CD8-positive, alpha-beta memory T cell (primary cell): ENCODE results near the gene THOC7. TPM values are rescaled to one million over a fixed set of nuclear protein-coding genes. Genes with fewer than 3 reads are reported as not detected.

Experiments used
- CTCF ChIA-PET: fragments of 350-600 bp; sonication (Branson Sonifier 250); formaldehyde crosslinking; loops from one replicate; lab custom pipeline; 2021; ENCODE audit warnings: antibody characterized with exemption; lab: Charles Lee
- POLR2A ChIA-PET: fragments of 350-600 bp; sonication (Branson Sonifier 250); formaldehyde crosslinking; loops from one replicate; lab custom pipeline; 2021; ENCODE audit warnings: antibody characterized with exemption; lab: Charles Lee
- DNase-seq, 5 donors: peaks; one replicate each; pipeline versions ENCODE4 v3.0.0 to v3.0.0-alpha.2; 2020 to 2022; ENCODE audit warnings: mixed read lengths in 1 of 5
- H3K27ac ChIP-seq: one replicate; pipeline ENCODE4 v1.7.0; 2013; ENCODE audit warnings: low read depth, mild to moderate bottlenecking, low read length, moderate library complexity
- H3K27me3 ChIP-seq: 2 replicates; pipeline ENCODE4 v1.7.0; 2013; ENCODE audit warnings: low read length, mild to moderate bottlenecking; ENCODE audit not compliant: insufficient read depth, poor library complexity, severe bottlenecking
- H3K36me3 ChIP-seq: 2 replicates; pipeline ENCODE4 v1.7.0; 2013; ENCODE audit warnings: mild to moderate bottlenecking, low read length, moderate library complexity; ENCODE audit not compliant: insufficient read depth
- H3K4me1 ChIP-seq: 2 replicates; pipeline ENCODE4 v1.7.0; 2013; ENCODE audit warnings: mild to moderate bottlenecking, low read length, moderate library complexity; ENCODE audit not compliant: insufficient read depth
- H3K4me3 ChIP-seq: 2 replicates; pipeline ENCODE4 v1.7.0; 2013; ENCODE audit warnings: mild to moderate bottlenecking, low read length
- H3K9me3 ChIP-seq: 2 replicates; pipeline ENCODE4 v1.7.0; 2013; ENCODE audit warnings: mild to moderate bottlenecking, low read length
- H3K27ac Mint-ChIP-seq, 8 donors: one replicate each; pipeline ENCODE4 v1.8.0; 2020 to 2021; ENCODE audit warnings: mixed read lengths in 8 of 8, mild to moderate bottlenecking in 6 of 8, inconsistent platforms in 3 of 8, moderate library complexity in 3 of 8
- H3K27me3 Mint-ChIP-seq, 2 donors: one replicate each; pipeline ENCODE4 v1.8.0; 2020 to 2021; ENCODE audit warnings: mixed read lengths in 2 of 2, mild to moderate bottlenecking in 1 of 2, moderate library complexity in 1 of 2
- H3K36me3 Mint-ChIP-seq, 3 donors: one replicate each; pipeline ENCODE4 v1.8.0; 2020 to 2021; ENCODE audit warnings: mixed read lengths in 3 of 3, inconsistent platforms in 1 of 3, mild to moderate bottlenecking in 1 of 3
- H3K4me1 Mint-ChIP-seq, 3 donors: one replicate each; pipeline ENCODE4 v1.8.0; 2020 to 2021; ENCODE audit warnings: mixed read lengths in 3 of 3, inconsistent platforms in 1 of 3, mild to moderate bottlenecking in 1 of 3
- H3K4me3 Mint-ChIP-seq, 7 donors: one replicate each; pipeline ENCODE4 v1.8.0; 2020 to 2021; ENCODE audit warnings: mixed read lengths in 7 of 7, mild to moderate bottlenecking in 6 of 7, moderate library complexity in 4 of 7, inconsistent platforms in 2 of 7
- H3K9me3 Mint-ChIP-seq, 5 donors: one replicate each; pipeline ENCODE4 v1.8.0; 2020 to 2022; ENCODE audit warnings: mixed read lengths in 5 of 5, mild to moderate bottlenecking in 3 of 5, moderate library complexity in 2 of 5, inconsistent platforms in 1 of 5
- polyA plus RNA-seq: library from polyadenylated mRNA; unstranded; fragments of 300-500 nt; fragmentation: Illumina TruSeq; gene quantifications from one replicate; pipeline ENCODE4 v1.2.3, GENCODE V29; 2021
- total RNA-seq, 2 experiments: library from RNA; stranded (reverse); gene quantifications; one replicate each; pipeline ENCODE4 v1.2.3, GENCODE V29; 2021

The THOC7 gene
- total and polyA plus RNA-seq, 3 experiments from 2014 or later, result 85.5 to 96.2 (median 93.2) TPM

- Histone ChIP-seq H3K36me3 (no peaks in the 10 kb centered on the region), H3K9me3 (no peaks in the 10 kb centered on the region), H3K4me3 (no peak overlapping the region), H3K27ac (no peak overlapping the region), H3K4me1 (no peaks in the 10 kb centered on the region), H3K27me3 (no peaks in the 10 kb centered on the region)
- Mint-ChIP-seq H3K27ac (peak overlapping the region in 1 of 8 donors; percentile 60), H3K9me3 (no peaks in the 10 kb centered on the region), H3K27me3 (no peaks in the 10 kb centered on the region), H3K4me3 (no peak overlapping the region), H3K4me1 (peaks cover 27 to 50% (median 41%) of the 10 kb centered on the region in 3 donors), H3K36me3 (peaks cover 0 to 6% (median 2%) of the 10 kb centered on the region in 3 donors)
- ChIA-PET POLR2A (no interaction called here), CTCF (no interaction called here)
- DNase-seq, result no peak
Measured at GRCh38 chr3:63853106-63853505, 10.5 kb downstream of the THOC7 start.

GRCh38 chr3:63851287-63851686, 12.3 kb downstream of the THOC7 start:
- DNase-seq, result no peak
- peaks cover 0 to 6% (median 2%) of the 10 kb centered on the region in 3 donors for H3K36me3 Mint-ChIP-seq
- no peaks in the 10 kb centered on the region for H3K27me3 Mint-ChIP-seq
- H3K36me3 ChIP-seq, result no peaks in the 10 kb centered on the region
- H3K4me1 Mint-ChIP-seq, result peaks cover 19 to 39% (median 25%) of the 10 kb centered on the region in 3 donors
- no peak overlapping the region for H3K4me3 ChIP-seq
- no peak overlapping the region for H3K4me3 Mint-ChIP-seq
- no peak overlapping the region for H3K27ac ChIP-seq
- H3K4me1 ChIP-seq, result no peaks in the 10 kb centered on the region
- H3K27me3 ChIP-seq, result no peaks in the 10 kb centered on the region
- no peak overlapping the region for H3K27ac Mint-ChIP-seq
- POLR2A ChIA-PET, result no interaction called here
- CTCF ChIA-PET, result interaction anchor here (1.1 kb wide), 1 partner anchor 32 kb away, joined by 4 read pairs; the partner anchor contains the start of gene C3orf49
- no peaks in the 10 kb centered on the region for H3K9me3 Mint-ChIP-seq
- no peaks in the 10 kb centered on the region for H3K9me3 ChIP-seq

- CTCF ChIA-PET, result no interaction called here
- no peaks in the 10 kb centered on the region for H3K36me3 ChIP-seq
- peaks cover 12 to 40% (median 20%) of the 10 kb centered on the region in 3 donors for H3K4me1 Mint-ChIP-seq
- POLR2A ChIA-PET, result no interaction called here
- peaks cover 0 to 8% (median 2%) of the 10 kb centered on the region in 3 donors for H3K36me3 Mint-ChIP-seq
- no peaks in the 10 kb centered on the region for H3K27me3 ChIP-seq
- H3K4me3 ChIP-seq, result no peak overlapping the region
- no peak for DNase-seq
- peak overlapping the region in 2 of 8 donors; percentile 14 to 26 for H3K27ac Mint-ChIP-seq
- H3K9me3 Mint-ChIP-seq, result no peaks in the 10 kb centered on the region
- no peak overlapping the region for H3K27ac ChIP-seq
- no peaks in the 10 kb centered on the region for H3K4me1 ChIP-seq
- no peak overlapping the region for H3K4me3 Mint-ChIP-seq
- H3K9me3 ChIP-seq, result no peaks in the 10 kb centered on the region
- no peaks in the 10 kb centered on the region for H3K27me3 Mint-ChIP-seq
Measured at GRCh38 chr3:63849175-63849574, 14.4 kb downstream of the THOC7 start.

- Histone ChIP-seq H3K9me3 (no peaks in the 10 kb centered on the region), H3K27me3 (no peaks in the 10 kb centered on the region), H3K4me3 (no peak overlapping the region), H3K36me3 (no peaks in the 10 kb centered on the region), H3K4me1 (no peaks in the 10 kb centered on the region), H3K27ac (no peak overlapping the region)
- POLR2A ChIA-PET, result no interaction called here
- H3K4me3 Mint-ChIP-seq, result no peak overlapping the region
- peaks cover 15 to 39% (median 20%) of the 10 kb centered on the region in 3 donors for H3K4me1 Mint-ChIP-seq
- H3K9me3 Mint-ChIP-seq, result no peaks in the 10 kb centered on the region
- H3K27ac Mint-ChIP-seq, result peak overlapping the region in 2 of 8 donors; percentile 32 to 47
- peaks cover 2 to 10% (median 3%) of the 10 kb centered on the region in 3 donors for H3K36me3 Mint-ChIP-seq
- CTCF ChIA-PET, result no interaction called here
- H3K27me3 Mint-ChIP-seq, result no peaks in the 10 kb centered on the region
- no peak for DNase-seq
Measured at GRCh38 chr3:63847718-63848450, 15.7 kb downstream of the THOC7 start.

- H3K27me3 Mint-ChIP-seq, result no peaks in the 10 kb centered on the region
- peaks cover 0 to 4% (median 0%) of the 10 kb centered on the region in 5 donors for H3K9me3 Mint-ChIP-seq
- peaks cover 7 to 12% (median 10%) of the 10 kb centered on the region in 3 donors for H3K36me3 Mint-ChIP-seq
- Histone ChIP-seq H3K36me3 (no peaks in the 10 kb centered on the region), H3K9me3 (no peaks in the 10 kb centered on the region), H3K4me1 (no peaks in the 10 kb centered on the region), H3K27ac (no peak overlapping the region), H3K27me3 (no peaks in the 10 kb centered on the region), H3K4me3 (no peak overlapping the region)
- no peak for DNase-seq
- POLR2A ChIA-PET, result no interaction called here
- H3K27ac Mint-ChIP-seq, result peak overlapping the region in 2 of 8 donors; percentile 63 to 74
- H3K4me3 Mint-ChIP-seq, result no peak overlapping the region
- CTCF ChIA-PET, result interaction anchor here (1.1 kb wide), 1 partner anchor 9 kb away, joined by 3 read pairs; no protein-coding TSS in a partner anchor
- peaks cover 14 to 40% (median 26%) of the 10 kb centered on the region in 3 donors for H3K4me1 Mint-ChIP-seq
Measured at GRCh38 chr3:63845215-63845614, 18.4 kb downstream of the THOC7 start.

GRCh38 chr3:63842127-63842526, 21.5 kb downstream of the THOC7 start:
- CTCF ChIA-PET, result no interaction called here

GRCh38 chr3:63841704-63842103, 21.9 kb downstream of the THOC7 start:
- Histone ChIP-seq H3K9me3 (no peaks in the 10 kb centered on the region), H3K36me3 (no peaks in the 10 kb centered on the region), H3K27ac (no peak overlapping the region), H3K4me1 (no peaks in the 10 kb centered on the region), H3K27me3 (no peaks in the 10 kb centered on the region), H3K4me3 (no peak overlapping the region)
- POLR2A ChIA-PET, result no interaction called here
- no peak overlapping the region for H3K4me3 Mint-ChIP-seq
- DNase-seq, result no peak
- H3K27me3 Mint-ChIP-seq, result no peaks in the 10 kb centered on the region
- peak overlapping the region in 2 of 8 donors; percentile 7 to 12 for H3K27ac Mint-ChIP-seq
- peaks cover 7 to 16% (median 10%) of the 10 kb centered on the region in 3 donors for H3K36me3 Mint-ChIP-seq
- peaks cover 12 to 30% (median 28%) of the 10 kb centered on the region in 3 donors for H3K4me1 Mint-ChIP-seq
- CTCF ChIA-PET, result no interaction called here
- H3K9me3 Mint-ChIP-seq, result peaks cover 0 to 4% (median 0%) of the 10 kb centered on the region in 5 donors

More at GRCh38 chr3:63842127-63842526, 21.5 kb downstream of the THOC7 start:
- no peaks in the 10 kb centered on the region for H3K4me1 ChIP-seq
- Mint-ChIP-seq H3K9me3 (peaks cover 0 to 4% (median 0%) of the 10 kb centered on the region in 5 donors), H3K27ac (peak overlapping the region in 1 of 8 donors; percentile 12), H3K4me1 (peaks cover 12 to 30% (median 28%) of the 10 kb centered on the region in 3 donors), H3K27me3 (no peaks in the 10 kb centered on the region), H3K36me3 (peaks cover 7 to 14% (median 10%) of the 10 kb centered on the region in 3 donors), H3K4me3 (no peak overlapping the region)
- no peak for DNase-seq
- no peaks in the 10 kb centered on the region for H3K9me3 ChIP-seq
- POLR2A ChIA-PET, result no interaction called here
- H3K27me3 ChIP-seq, result no peaks in the 10 kb centered on the region
- H3K27ac ChIP-seq, result no peak overlapping the region
- no peak overlapping the region for H3K4me3 ChIP-seq
- H3K36me3 ChIP-seq, result no peaks in the 10 kb centered on the region

GRCh38 chr3:63832395-63832794, 31.2 kb downstream of the THOC7 start:
- Mint-ChIP-seq H3K4me1 (no peaks in the 10 kb centered on the region), H3K36me3 (peaks cover 10 to 59% (median 18%) of the 10 kb centered on the region in 3 donors), H3K27ac (no peak overlapping the region), H3K27me3 (no peaks in the 10 kb centered on the region), H3K4me3 (no peak overlapping the region), H3K9me3 (no peaks in the 10 kb centered on the region)
- Histone ChIP-seq H3K27ac (no peak overlapping the region), H3K27me3 (no peaks in the 10 kb centered on the region), H3K4me3 (no peak overlapping the region), H3K9me3 (no peaks in the 10 kb centered on the region), H3K4me1 (no peaks in the 10 kb centered on the region), H3K36me3 (peaks cover 4% of the 10 kb centered on the region)
- POLR2A ChIA-PET, result no interaction called here
- CTCF ChIA-PET, result no interaction called here
- no peak for DNase-seq
